Neutrophil (primary cell): ENCODE data around the gene VWA8.
A peak's percentile ranks its signal among the peaks of the same experiment; 100 is the strongest.
"Not testable (repeated sequence)": the region's sequence is repeated elsewhere in the genome, so short reads cannot be mapped to it uniquely, and the experiment has no call there.

Experiments
- H3K27ac ChIP-seq: fragments of 200-600 bp; sonication (generic); 2 replicates; pipeline ENCODE4 v1.5.1; 2016; ENCODE audit warnings: mild to moderate bottlenecking, moderate library complexity
- H3K27me3 ChIP-seq: fragments of 200-600 bp; sonication (generic); 2 replicates; pipeline ENCODE4 v1.6.0; 2016; ENCODE audit warnings: mild to moderate bottlenecking
- H3K36me3 ChIP-seq: fragments of 200-600 bp; sonication (generic); 2 replicates; pipeline ENCODE4 v1.5.1; 2017
- H3K4me1 ChIP-seq, 2 experiments: fragments of 200-600 bp in 1 of 2; sonication (generic) in 1 of 2; 1 replicate in 1 of 2; 2 replicates in 1 of 2; pipeline versions ENCODE4 v1.5.1 to v1.6.1; 2013 to 2016; ENCODE audit warnings: low read depth in 1 of 2, low read length in 1 of 2, mild to moderate bottlenecking in 1 of 2, moderate library complexity in 1 of 2; ENCODE audit not compliant: control insufficient read depth in 1 of 2, insufficient read depth in 1 of 2
- H3K4me3 ChIP-seq, 2 experiments: fragments of 200-600 bp in 1 of 2; sonication (generic) in 1 of 2; 1 replicate in 1 of 2; 2 replicates in 1 of 2; pipeline ENCODE4 v1.5.1; 2013 to 2016; ENCODE audit warnings: low read depth in 1 of 2, low read length in 1 of 2, mild to moderate bottlenecking in 1 of 2, moderate library complexity in 1 of 2
- H3K9me3 ChIP-seq: fragments of 200-600 bp; sonication (generic); 2 replicates; pipeline ENCODE4 v1.5.1; 2016
- TF ChIP-seq, protein P1 (sequence below): fragments of 200-600 bp; sonication (generic); IDR thresholded peaks from 2 replicates; pipeline ENCODE4 v1.5.1; 2016; ENCODE audit warnings: antibody characterized with exemption

Gene VWA8

GRCh38 chr13:41880966-41881365, 79.9 kb downstream of the VWA8 start:
- H3K27me3 ChIP-seq: no peaks in the 10 kb centered on the region
- H3K9me3 ChIP-seq: no peaks in the 10 kb centered on the region
- H3K36me3 ChIP-seq: no peaks in the 10 kb centered on the region
- TF ChIP-seq, protein P1, sequence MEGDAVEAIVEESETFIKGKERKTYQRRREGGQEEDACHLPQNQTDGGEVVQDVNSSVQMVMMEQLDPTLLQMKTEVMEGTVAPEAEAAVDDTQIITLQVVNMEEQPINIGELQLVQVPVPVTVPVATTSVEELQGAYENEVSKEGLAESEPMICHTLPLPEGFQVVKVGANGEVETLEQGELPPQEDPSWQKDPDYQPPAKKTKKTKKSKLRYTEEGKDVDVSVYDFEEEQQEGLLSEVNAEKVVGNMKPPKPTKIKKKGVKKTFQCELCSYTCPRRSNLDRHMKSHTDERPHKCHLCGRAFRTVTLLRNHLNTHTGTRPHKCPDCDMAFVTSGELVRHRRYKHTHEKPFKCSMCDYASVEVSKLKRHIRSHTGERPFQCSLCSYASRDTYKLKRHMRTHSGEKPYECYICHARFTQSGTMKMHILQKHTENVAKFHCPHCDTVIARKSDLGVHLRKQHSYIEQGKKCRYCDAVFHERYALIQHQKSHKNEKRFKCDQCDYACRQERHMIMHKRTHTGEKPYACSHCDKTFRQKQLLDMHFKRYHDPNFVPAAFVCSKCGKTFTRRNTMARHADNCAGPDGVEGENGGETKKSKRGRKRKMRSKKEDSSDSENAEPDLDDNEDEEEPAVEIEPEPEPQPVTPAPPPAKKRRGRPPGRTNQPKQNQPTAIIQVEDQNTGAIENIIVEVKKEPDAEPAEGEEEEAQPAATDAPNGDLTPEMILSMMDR: no peak
- no peaks in the 10 kb centered on the region for H3K4me1 ChIP-seq
- no peak overlapping the region for H3K27ac ChIP-seq
- no peak overlapping the region for H3K4me3 ChIP-seq

DNA sequence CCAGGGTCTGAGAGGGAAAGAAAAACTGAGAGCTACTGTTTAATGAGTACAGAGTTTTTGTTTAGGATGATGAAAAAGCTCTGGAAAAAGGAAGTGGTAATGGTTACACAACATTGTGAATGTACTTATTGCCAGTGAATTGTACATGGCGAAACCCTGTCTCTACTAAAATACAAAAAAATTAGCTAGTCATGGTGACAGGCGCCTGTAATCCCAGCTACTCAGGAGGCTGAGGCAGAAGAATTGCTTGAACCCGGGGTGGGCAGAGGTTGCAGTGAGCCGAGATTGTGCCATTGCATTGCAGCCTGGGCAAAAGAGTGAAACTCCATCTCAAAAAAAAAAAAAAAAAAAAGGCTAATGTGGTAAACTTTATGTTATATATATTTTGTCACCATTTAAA, 96.3 kb downstream of the VWA8 start:
- no peaks in the 10 kb centered on the region for H3K9me3 ChIP-seq
- peaks cover 20 to 21% of the 10 kb centered on the region in 2 experiments for H3K4me1 ChIP-seq
- H3K4me3 ChIP-seq: peak overlapping the region in 1 of 2 experiments; percentile 10
- H3K27ac ChIP-seq: peak overlapping the region; percentile 79
- H3K27me3 ChIP-seq: no peaks in the 10 kb centered on the region
- no peaks in the 10 kb centered on the region for H3K36me3 ChIP-seq
- TF ChIP-seq, protein P1: no peak

DNA sequence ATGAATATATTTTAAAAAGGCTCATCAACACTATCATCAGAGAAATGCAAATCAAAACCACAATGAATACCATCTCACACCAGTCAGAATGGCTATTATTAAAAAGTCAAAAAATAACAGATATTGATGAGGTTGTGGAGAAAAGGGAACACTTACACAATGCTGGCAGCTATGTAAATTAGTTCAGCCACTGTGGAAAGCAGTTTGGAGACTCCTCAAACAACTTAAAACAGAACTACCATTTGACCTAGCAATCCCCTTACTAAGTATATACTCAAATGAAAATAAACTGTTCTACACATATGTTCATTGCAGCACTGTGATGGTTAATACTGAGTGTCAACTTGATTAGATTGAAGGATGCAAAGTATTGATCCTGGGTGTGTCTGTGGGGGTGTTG, 98.2 kb downstream of the VWA8 start:
- not testable (repeated sequence) for H3K36me3 ChIP-seq, H3K27ac ChIP-seq, H3K27me3 ChIP-seq, H3K4me3 ChIP-seq, H3K9me3 ChIP-seq
- H3K4me1 ChIP-seq: peaks cover 20 to 21% of the 10 kb centered on the region in 2 experiments

DNA sequence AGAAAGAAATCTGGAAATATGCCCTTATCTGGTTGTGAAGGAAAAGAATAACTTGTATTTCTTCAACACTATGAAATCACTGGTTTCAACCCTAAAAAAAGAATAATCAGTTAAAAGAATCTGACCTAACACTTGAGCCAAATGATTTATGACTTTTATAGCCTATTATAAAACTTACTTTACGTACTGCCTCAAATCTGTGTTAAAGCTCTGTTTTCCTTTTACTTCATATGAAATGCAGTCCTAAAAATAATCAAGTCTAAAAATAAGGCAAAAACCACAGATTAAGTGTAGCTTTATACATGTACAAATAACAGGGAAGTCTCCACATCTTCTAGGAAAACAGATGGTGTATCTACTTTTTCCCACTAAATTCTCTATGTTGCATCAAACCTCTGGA, 101.3 kb downstream of the VWA8 start:
- H3K4me1 ChIP-seq: peaks cover 11 to 12% of the 10 kb centered on the region in 2 experiments
- H3K9me3 ChIP-seq: no peaks in the 10 kb centered on the region
- H3K27ac ChIP-seq: no peak overlapping the region
- H3K27me3 ChIP-seq: no peaks in the 10 kb centered on the region
- no peak overlapping the region for H3K4me3 ChIP-seq
- H3K36me3 ChIP-seq: no peaks in the 10 kb centered on the region
- TF ChIP-seq, protein P1: no peak

GRCh38 chr13:41858780-41859179, 102.1 kb downstream of the VWA8 start:
- no peaks in the 10 kb centered on the region for H3K27me3 ChIP-seq
- H3K4me1 ChIP-seq: peaks cover 4% of the 10 kb centered on the region in 2 experiments
- H3K4me3 ChIP-seq: no peak overlapping the region
- H3K9me3 ChIP-seq: no peaks in the 10 kb centered on the region
- TF ChIP-seq, protein P1: no peak
- H3K36me3 ChIP-seq: no peaks in the 10 kb centered on the region
- no peak overlapping the region for H3K27ac ChIP-seq

DNA sequence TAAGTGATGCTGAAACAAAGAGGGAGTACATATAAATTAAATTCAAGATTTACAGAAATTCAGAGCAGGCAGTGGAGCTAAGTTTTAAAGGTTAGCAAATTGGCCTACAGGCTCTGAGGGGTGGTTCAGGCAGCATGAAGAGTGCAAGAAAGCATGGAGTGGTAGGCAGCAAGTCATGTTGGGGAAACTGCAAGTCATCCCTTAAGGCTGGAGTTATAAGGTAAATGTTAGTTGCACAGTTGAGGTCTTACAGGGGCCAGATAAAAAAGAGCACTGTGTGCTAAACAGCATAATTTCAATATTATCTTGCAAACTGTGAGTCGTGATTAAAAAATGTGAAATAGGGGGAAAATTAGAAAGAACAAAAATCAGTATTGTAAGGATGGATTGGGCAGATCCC, 106.2 kb downstream of the VWA8 start:
- no peak overlapping the region for H3K4me3 ChIP-seq
- H3K27ac ChIP-seq: no peak overlapping the region
- H3K9me3 ChIP-seq: no peaks in the 10 kb centered on the region

More for the DNA sequence above, 106.2 kb downstream of the VWA8 start:
- TF ChIP-seq, protein P1: no peak
- H3K4me1 ChIP-seq: no peaks in the 10 kb centered on the region
- no peaks in the 10 kb centered on the region for H3K27me3 ChIP-seq
- H3K36me3 ChIP-seq: no peaks in the 10 kb centered on the region
